ENCODE measurements around the gene FYN.

DNA sequence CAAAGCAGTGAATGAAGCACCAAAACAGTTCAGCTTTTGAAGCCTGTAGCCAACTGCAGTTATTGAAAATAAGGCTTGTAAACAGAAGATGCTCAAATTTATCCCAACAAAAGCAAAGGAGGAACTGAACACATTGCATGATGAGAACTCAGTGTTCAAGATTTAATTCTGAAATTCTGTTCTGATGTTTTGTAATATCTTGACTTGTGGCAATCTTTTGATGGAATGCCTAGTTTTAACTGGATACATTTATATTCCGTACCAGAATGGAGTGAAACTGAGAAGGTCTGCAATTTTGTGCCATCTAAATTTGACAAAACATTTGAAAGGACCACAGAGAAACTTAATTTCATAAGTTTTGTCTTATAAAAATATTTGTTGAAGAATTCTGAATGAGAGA, 17.5 kb downstream of the FYN start:
- no peak for TF ChIP-seq FOXA1 (IDR thresholded peaks at IDR 0.05)
- TF ChIP-seq L3MBTL2 (conservative IDR thresholded peaks at IDR 0.05), result no peak
- TF ChIP-seq SP1 (IDR thresholded peaks at IDR 0.05), result no peak
- no peak for TF ChIP-seq FOXM1 (IDR thresholded peaks at IDR 0.05; ENCODE audit: borderline replicate concordance)
- TF ChIP-seq SUZ12 (IDR thresholded peaks at IDR 0.05), result no peak
- no peak for TF ChIP-seq NFRKB (IDR thresholded peaks at IDR 0.05)
- no peak for TF ChIP-seq ARNT (IDR thresholded peaks at IDR 0.05)
- TF ChIP-seq CTBP1 (IDR thresholded peaks at IDR 0.05; ENCODE audit: borderline replicate concordance), result no peak
- no peak for TF ChIP-seq FOXK2 (IDR thresholded peaks at IDR 0.05)
- TF ChIP-seq LEF1 (IDR thresholded peaks at IDR 0.05; ENCODE audit: borderline replicate concordance), result no peak
- no peak for TF ChIP-seq ELF4 (IDR thresholded peaks at IDR 0.05)
- no peak for TF ChIP-seq HDGF (IDR thresholded peaks at IDR 0.05; ENCODE audit: borderline replicate concordance)
